MM.1S (cell line): Measurements from ENCODE around the gene CCBE1.

Experiments used
- EZH2phosphoT487 ChIP-seq: fragments of 300-600 bp; sonication (generic); IDR thresholded peaks from 2 replicates; pipeline ENCODE4 v1.6.1; 2018; ENCODE audit warnings: antibody characterized with exemption, low read length
- TF ChIP-seq, protein P1 (sequence below): fragments of 300-600 bp; sonication (generic); IDR thresholded peaks from 2 replicates; pipeline ENCODE4 v1.5.1; 2016; ENCODE audit warnings: antibody characterized with exemption, low read length, mixed read lengths

DNA sequence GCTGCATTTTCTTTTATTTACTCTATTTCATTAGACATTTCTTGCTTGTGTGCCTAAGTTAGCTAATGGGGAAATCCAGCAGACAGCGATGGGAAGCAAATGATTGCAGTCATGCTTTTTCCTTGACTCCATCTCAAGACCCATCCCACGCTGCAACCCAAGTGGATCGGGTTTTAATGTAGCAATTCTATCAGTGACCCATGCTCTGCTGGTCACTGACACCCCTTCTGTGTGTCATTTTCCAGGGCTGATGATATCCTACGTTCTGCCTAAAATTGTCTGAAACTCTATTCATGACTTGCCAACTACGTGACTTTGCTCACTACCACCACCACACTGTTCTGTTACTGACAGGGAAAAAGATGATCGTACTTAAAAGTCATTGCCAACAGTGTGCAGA is 129.8 kb downstream of the CCBE1 start:
- TF ChIP-seq, protein P1, sequence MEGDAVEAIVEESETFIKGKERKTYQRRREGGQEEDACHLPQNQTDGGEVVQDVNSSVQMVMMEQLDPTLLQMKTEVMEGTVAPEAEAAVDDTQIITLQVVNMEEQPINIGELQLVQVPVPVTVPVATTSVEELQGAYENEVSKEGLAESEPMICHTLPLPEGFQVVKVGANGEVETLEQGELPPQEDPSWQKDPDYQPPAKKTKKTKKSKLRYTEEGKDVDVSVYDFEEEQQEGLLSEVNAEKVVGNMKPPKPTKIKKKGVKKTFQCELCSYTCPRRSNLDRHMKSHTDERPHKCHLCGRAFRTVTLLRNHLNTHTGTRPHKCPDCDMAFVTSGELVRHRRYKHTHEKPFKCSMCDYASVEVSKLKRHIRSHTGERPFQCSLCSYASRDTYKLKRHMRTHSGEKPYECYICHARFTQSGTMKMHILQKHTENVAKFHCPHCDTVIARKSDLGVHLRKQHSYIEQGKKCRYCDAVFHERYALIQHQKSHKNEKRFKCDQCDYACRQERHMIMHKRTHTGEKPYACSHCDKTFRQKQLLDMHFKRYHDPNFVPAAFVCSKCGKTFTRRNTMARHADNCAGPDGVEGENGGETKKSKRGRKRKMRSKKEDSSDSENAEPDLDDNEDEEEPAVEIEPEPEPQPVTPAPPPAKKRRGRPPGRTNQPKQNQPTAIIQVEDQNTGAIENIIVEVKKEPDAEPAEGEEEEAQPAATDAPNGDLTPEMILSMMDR = no peak
- no peak for TF ChIP-seq EZH2phosphoT487
